HFFc6 (cell line): ENCODE measurements around the gene LMNB1. TPM values are rescaled to one million over a fixed set of nuclear protein-coding genes. Genes with fewer than 3 reads are reported as not detected.
"Not testable (repeated sequence)": the region's sequence is repeated elsewhere in the genome, so short reads cannot be mapped to it uniquely, and the experiment has no call there.

ENCODE experiments used
- DNase-seq: peaks from one replicate; pipeline ENCODE4 v3.0.0-alpha.2; 2018
- H3K27ac Mint-ChIP-seq: 2 replicates; pipeline ENCODE4 v1.8.0; 2020; ENCODE audit warnings: mild to moderate bottlenecking, mixed read lengths
- H3K27me3 Mint-ChIP-seq: 2 replicates; pipeline ENCODE4 v1.8.0; 2021; ENCODE audit warnings: mild to moderate bottlenecking, moderate library complexity, mixed read lengths; ENCODE audit not compliant: insufficient read depth
- H3K36me3 Mint-ChIP-seq: 2 replicates; pipeline ENCODE4 v1.8.0; 2021; ENCODE audit warnings: low read depth, mixed read lengths
- H3K4me1 Mint-ChIP-seq: 2 replicates; pipeline ENCODE4 v1.8.0; 2020; ENCODE audit warnings: low read depth, mixed read lengths
- H3K4me3 Mint-ChIP-seq: 2 replicates; pipeline ENCODE4 v1.8.0; 2020; ENCODE audit warnings: mild to moderate bottlenecking, moderate library complexity, mixed read lengths
- H3K9me3 Mint-ChIP-seq: 2 replicates; pipeline ENCODE4 v1.8.0; 2020; ENCODE audit warnings: mild to moderate bottlenecking, mixed read lengths
- CTCF ChIP-seq: fragments of 200-600 bp; sonication (generic); IDR thresholded peaks from 2 replicates; pipeline ENCODE4 v1.5.0; 2021; ENCODE audit warnings: antibody characterized with exemption, mild to moderate bottlenecking
- total RNA-seq, 6 experiments: library from RNA; stranded (reverse); fragmentation: NEBNext Ultra II Directional; extraction: Animal tissue kit (Norgen Biotek cat#: 25700); gene quantifications; 2 replicates in 1 of 6; 3 replicates in 5 of 6; pipeline ENCODE4 v1.2.3, GENCODE V29; 2021

Gene LMNB1
- total RNA-seq, 6 experiments from 2014 or later = 26.2 to 55.4 (median 51.0) TPM

GRCh38 chr5:126793097-126793496 is 16.2 kb downstream of the LMNB1 start:
- Mint-ChIP-seq H3K27me3 (no peaks in the 10 kb centered on the region; the same call in 1 of the 2 replicates), H3K4me3 (no peak overlapping the region), H3K9me3 (no peaks in the 10 kb centered on the region), H3K4me1 (peaks cover 42% of the 10 kb centered on the region), H3K27ac (peak overlapping the region; percentile 62), H3K36me3 (peaks cover 10% of the 10 kb centered on the region; the same call in 1 of the 2 replicates)
- no peak for DNase-seq
- no peak for TF ChIP-seq CTCF

GRCh38 chr5:126793648-126794047 is 16.7 kb downstream of the LMNB1 start:
- peaks cover 42% of the 10 kb centered on the region for H3K4me1 Mint-ChIP-seq
- not testable (repeated sequence) for DNase-seq, H3K9me3 Mint-ChIP-seq, H3K27me3 Mint-ChIP-seq, H3K27ac Mint-ChIP-seq, H3K4me3 Mint-ChIP-seq
- H3K36me3 Mint-ChIP-seq = peaks cover 11% of the 10 kb centered on the region; the same call in 1 of the 2 replicates

GRCh38 chr5:126794157-126794828 is 17.4 kb downstream of the LMNB1 start:
- TF ChIP-seq CTCF = no peak
- no peak for DNase-seq
- Mint-ChIP-seq H3K27me3 (no peaks in the 10 kb centered on the region; the same call in 1 of the 2 replicates), H3K27ac (peak overlapping the region; percentile 69), H3K4me3 (no peak overlapping the region), H3K9me3 (no peaks in the 10 kb centered on the region), H3K4me1 (peaks cover 39% of the 10 kb centered on the region), H3K36me3 (peaks cover 9% of the 10 kb centered on the region; the same call in 1 of the 2 replicates)

GRCh38 chr5:126799780-126800179 is 22.8 kb downstream of the LMNB1 start:
- Mint-ChIP-seq H3K4me3 (no peak overlapping the region), H3K9me3 (no peaks in the 10 kb centered on the region), H3K27me3 (peaks cover 2% of the 10 kb centered on the region; the same call in 1 of the 2 replicates), H3K36me3 (peaks cover 9% of the 10 kb centered on the region; the same call in 1 of the 2 replicates), H3K4me1 (peaks cover 54% of the 10 kb centered on the region), H3K27ac (peak overlapping the region; percentile 26; the same call in 1 of the 2 replicates)
- no peak for TF ChIP-seq CTCF
- no peak for DNase-seq

GRCh38 chr5:126801174-126801991 is 24.4 kb downstream of the LMNB1 start:
- Mint-ChIP-seq H3K9me3 (no peaks in the 10 kb centered on the region), H3K36me3 (peaks cover 15% of the 10 kb centered on the region), H3K27ac (peak overlapping the region; percentile 32), H3K27me3 (peaks cover 2% of the 10 kb centered on the region; the same call in 1 of the 2 replicates), H3K4me1 (peaks cover 62% of the 10 kb centered on the region), H3K4me3 (no peak overlapping the region)
- no peak for TF ChIP-seq CTCF
- DNase-seq = no peak

- peaks cover 2% of the 10 kb centered on the region; the same call in 1 of the 2 replicates for H3K27me3 Mint-ChIP-seq
- H3K4me1 Mint-ChIP-seq = peaks cover 61% of the 10 kb centered on the region
- peaks cover 16% of the 10 kb centered on the region for H3K36me3 Mint-ChIP-seq
- no peak overlapping the region for H3K27ac Mint-ChIP-seq
- peak; percentile 77 for TF ChIP-seq CTCF
- DNase-seq = peak; percentile 61
- H3K9me3 Mint-ChIP-seq = no peaks in the 10 kb centered on the region
- H3K4me3 Mint-ChIP-seq = no peak overlapping the region
These were observed 25.0 kb downstream of the LMNB1 start for GRCh38 chr5:126801992-126802294.
